Activated naive CD4-positive, alpha-beta T cell treated with anti-CD3 and anti-CD28 coated beads, Interleukin-2, amount 50 U/mL, for 72 hours (primary cell): ENCODE results near the gene TIMM17B. TPM values are rescaled to one million over a fixed set of nuclear protein-coding genes. Genes with fewer than 3 reads are reported as not detected.

Source experiments
- ATAC-seq, 2 donors: fragments of 150-1000 bp; cut with Tn5 transposase; 2 replicates each; pipeline ENCODE4 v1.10.0; 2021; ENCODE audit warnings: mild to moderate bottlenecking in 2 of 2, moderate library complexity in 2 of 2
- DNase-seq, 2 donors: peaks; one replicate each; pipeline ENCODE4 v3.0.0; 2021 to 2022; ENCODE audit warnings: low spot score in 2 of 2
- H3K27ac Mint-ChIP-seq, 2 donors: one replicate each; pipeline ENCODE4 v1.8.0; 2022; ENCODE audit warnings: mild to moderate bottlenecking in 2 of 2, mixed read lengths in 2 of 2
- H3K36me3 Mint-ChIP-seq, 2 donors: one replicate each; pipeline ENCODE4 v1.8.0; 2022; ENCODE audit warnings: mixed read lengths in 2 of 2
- H3K9me3 Mint-ChIP-seq, 2 donors: one replicate each; pipeline ENCODE4 v1.8.0; 2022; ENCODE audit warnings: mixed read lengths in 2 of 2
- total RNA-seq, 2 donors: library from RNA; stranded (reverse); gene quantifications; one replicate each; pipeline ENCODE4 v1.2.3, GENCODE V29; 2022

Gene TIMM17B
- total RNA-seq, 2 donors from 2014 or later, result 61.4 to 86.4 TPM

- peak overlapping the region; percentile 69 to 79 for H3K27ac Mint-ChIP-seq
- peaks cover 15 to 27% of the 10 kb centered on the region in 2 donors for H3K36me3 Mint-ChIP-seq
- peak in 1 of 2 donors; percentile 60 for ATAC-seq
- no peaks in the 10 kb centered on the region for H3K9me3 Mint-ChIP-seq
- DNase-seq, result no peak
Observed at GRCh38 chrX:48924270-48924669, 26.7 kb upstream of the TIMM17B start.

- H3K27ac Mint-ChIP-seq, result peak overlapping the region; percentile 69 to 79
- ATAC-seq, result no peak
- H3K36me3 Mint-ChIP-seq, result peaks cover 16 to 29% of the 10 kb centered on the region in 2 donors
- DNase-seq, result no peak
- no peaks in the 10 kb centered on the region for H3K9me3 Mint-ChIP-seq
Observed at GRCh38 chrX:48923771-48924170, 26.2 kb upstream of the TIMM17B start.

GRCh38 chrX:48920718-48921104 is 23.1 kb upstream of the TIMM17B start:
- Mint-ChIP-seq H3K36me3 (peaks cover 35 to 42% of the 10 kb centered on the region in 2 donors), H3K9me3 (no peaks in the 10 kb centered on the region), H3K27ac (peak overlapping the region; percentile 99)
- ATAC-seq (no peak), DNase-seq (no peak)

GRCh38 chrX:48919947-48920717 is 22.6 kb upstream of the TIMM17B start:
- DNase-seq (no peak), ATAC-seq (peak; percentile 27 to 39)
- Mint-ChIP-seq H3K27ac (peak overlapping the region; percentile 99), H3K36me3 (peaks cover 40 to 47% of the 10 kb centered on the region in 2 donors), H3K9me3 (no peaks in the 10 kb centered on the region)

DNA sequence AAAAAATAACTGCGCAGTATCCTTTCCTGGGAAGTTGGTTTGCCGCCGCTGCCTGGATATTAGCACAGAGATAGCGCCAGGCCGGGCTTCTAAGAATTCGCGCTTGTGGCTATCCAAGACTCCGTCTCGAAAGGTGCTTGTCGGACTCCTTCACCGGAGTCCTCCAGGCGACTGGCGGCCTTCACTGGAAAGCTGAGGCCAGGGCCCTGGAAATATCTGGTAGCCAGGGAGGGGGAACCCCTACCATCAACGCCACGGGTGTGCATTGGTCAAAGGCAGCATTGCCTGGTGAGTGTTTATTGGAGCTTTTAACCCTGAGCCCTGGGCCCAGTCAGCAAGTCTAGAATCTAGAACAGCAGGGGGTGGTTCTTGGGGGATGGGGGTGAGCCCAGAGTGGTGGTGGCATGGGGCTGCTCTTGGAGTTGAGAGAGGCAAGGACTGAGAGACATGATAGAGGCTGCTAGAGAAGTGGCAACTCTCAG is 21.8 kb upstream of the TIMM17B start:
- ATAC-seq, result peak; percentile 39 to 40
- peak in 1 of 2 donors; percentile 71 for DNase-seq
- peaks cover 48 to 54% of the 10 kb centered on the region in 2 donors for H3K36me3 Mint-ChIP-seq
- H3K27ac Mint-ChIP-seq, result peak overlapping the region; percentile 99
- H3K9me3 Mint-ChIP-seq, result no peaks in the 10 kb centered on the region

DNA sequence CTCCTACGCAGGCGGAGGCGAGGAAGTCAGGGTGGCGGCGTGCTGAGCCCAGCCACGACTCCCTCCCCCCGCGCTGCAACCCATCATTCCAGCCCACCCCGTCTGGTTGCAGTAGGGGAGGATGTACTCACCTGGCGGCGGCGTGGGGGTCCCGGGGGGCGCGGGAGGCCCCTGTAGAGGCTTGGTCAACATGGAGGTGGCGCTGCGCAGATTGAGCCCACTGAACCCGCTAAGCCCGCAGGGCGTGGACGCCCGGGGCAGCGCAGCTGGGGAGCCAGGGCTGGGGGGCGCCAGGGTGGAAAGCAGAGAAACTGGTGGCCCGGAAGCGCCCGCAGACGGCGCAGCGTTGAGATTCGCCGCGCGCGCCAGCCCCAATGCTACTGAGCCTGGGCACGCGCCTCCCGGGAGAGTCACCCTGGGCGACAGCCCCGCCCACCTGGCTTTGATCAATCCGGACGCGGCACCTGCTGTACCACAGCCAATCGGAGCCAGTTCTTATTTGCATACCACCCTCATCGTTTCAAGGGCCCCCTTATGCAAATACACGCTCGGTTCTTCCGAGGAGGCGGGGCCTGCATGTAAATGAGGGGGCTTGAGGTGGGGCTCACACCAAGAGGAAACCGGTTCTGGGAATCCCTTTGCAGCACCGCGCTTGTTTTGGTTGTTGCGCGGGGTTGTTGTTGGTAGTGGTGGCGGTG is 21.2 kb upstream of the TIMM17B start, which contains the start of gene PIM2:
TSS of gene PIM2 (minus strand) at position 382 of the 698 bp plus-strand sequence. CDS start at position 192, 190 bp downstream.
- H3K9me3 Mint-ChIP-seq, result no peaks in the 10 kb centered on the region
- ATAC-seq (peak; percentile 68 to 80), DNase-seq (peak; percentile 84 to 92)
- H3K27ac Mint-ChIP-seq, result peak within 1 kb of the TSS; percentile 99
- peaks cover 54 to 55% of the 10 kb centered on the region in 2 donors for H3K36me3 Mint-ChIP-seq

- ATAC-seq (no peak), DNase-seq (no peak)
- H3K36me3 Mint-ChIP-seq, result peaks cover 56 to 60% of the 10 kb centered on the region in 2 donors
- H3K9me3 Mint-ChIP-seq, result no peaks in the 10 kb centered on the region
- peak overlapping the region; percentile 99 for H3K27ac Mint-ChIP-seq
Observed at GRCh38 chrX:48918301-48918642, 20.7 kb upstream of the TIMM17B start.

GRCh38 chrX:48917139-48918001 is 19.8 kb upstream of the TIMM17B start:
- Mint-ChIP-seq H3K9me3 (no peaks in the 10 kb centered on the region), H3K27ac (peak overlapping the region; percentile 99), H3K36me3 (peaks cover 57 to 67% of the 10 kb centered on the region in 2 donors)
- DNase-seq (peak; percentile 82 to 91), ATAC-seq (peak; percentile 49 to 50)

DNA sequence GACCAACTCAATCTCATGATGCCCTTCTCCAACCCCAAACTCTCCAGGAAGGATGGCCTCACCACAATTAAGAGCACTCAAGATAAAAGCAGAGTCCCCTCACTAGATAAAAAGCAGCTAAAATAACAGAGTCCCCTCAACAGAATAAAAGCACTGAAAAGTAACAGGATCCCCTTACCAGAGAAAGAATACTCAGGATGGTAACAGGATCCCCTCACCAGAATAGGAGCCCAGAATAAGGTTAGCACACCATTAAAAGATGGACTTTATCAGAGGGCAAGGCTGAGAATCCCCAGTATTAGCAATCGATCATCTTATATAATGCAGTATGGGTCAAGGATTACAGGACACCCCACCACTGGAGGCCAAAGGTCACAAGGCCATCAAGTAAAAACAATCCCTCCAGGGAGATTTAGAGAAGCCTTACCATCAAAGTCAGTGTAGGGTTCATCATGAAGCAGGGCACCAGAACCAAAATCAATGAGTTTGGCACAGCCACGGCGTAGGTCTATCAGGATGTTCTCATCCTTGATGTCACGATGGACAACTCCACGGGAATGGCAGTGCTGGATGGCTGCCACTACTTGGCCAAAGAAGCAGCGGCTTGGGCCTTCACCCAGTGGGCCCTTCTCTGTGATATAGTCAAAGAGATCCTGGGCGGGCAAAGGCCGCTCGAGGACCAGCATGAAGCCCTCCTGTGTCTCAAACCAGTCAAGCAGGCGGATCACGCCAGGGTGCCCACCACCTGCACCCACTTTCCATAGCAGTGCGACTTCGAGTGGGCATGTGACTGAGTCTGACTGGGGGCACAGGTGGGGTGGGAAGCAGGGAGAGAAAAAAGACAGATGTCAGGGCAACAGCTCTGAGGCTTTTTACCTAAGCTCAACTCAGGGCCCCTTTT is 17.3 kb upstream of the TIMM17B start:
- no peak for ATAC-seq
- peak overlapping the region; percentile 94 to 97 for H3K27ac Mint-ChIP-seq
- H3K9me3 Mint-ChIP-seq, result no peaks in the 10 kb centered on the region
- H3K36me3 Mint-ChIP-seq, result peaks cover 63 to 73% of the 10 kb centered on the region in 2 donors
- DNase-seq, result no peak

DNA sequence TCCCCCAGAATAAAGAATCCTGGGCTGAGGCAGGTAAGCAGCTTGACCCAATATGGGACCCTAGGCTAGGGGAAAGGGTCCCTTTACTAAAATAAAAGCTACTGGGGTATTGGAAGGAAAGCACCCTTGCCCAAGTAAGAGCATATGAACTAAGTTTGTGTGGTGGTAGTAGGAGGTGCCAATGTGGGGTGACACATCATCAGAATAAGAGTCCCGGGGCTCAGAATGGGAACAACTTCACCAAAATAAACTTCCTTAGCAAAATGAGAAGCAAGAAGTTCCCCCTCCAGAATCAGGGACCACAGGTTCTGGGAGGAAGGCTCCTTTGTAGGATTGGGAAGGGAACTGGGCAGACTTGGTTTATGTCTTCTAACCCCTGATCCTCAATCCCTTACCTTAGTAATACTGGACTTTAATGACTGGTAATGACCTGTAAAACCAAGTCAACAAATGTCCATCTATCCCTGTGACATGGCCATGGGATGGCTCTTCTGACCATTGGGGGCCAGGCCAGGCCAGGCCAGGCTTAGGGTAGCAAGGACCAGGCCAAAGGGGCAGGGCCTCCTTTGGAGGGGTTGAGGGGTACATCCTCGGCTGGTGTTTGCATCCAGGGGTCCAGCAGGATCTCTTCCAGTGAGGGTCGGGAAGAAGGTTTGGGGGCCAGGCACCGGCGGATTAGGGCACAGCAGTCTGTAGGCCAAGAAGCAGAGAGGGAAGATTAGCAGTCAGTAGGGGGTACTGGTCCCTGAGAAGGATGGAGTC is 16.2 kb upstream of the TIMM17B start:
- H3K9me3 Mint-ChIP-seq, result no peaks in the 10 kb centered on the region

DNA sequence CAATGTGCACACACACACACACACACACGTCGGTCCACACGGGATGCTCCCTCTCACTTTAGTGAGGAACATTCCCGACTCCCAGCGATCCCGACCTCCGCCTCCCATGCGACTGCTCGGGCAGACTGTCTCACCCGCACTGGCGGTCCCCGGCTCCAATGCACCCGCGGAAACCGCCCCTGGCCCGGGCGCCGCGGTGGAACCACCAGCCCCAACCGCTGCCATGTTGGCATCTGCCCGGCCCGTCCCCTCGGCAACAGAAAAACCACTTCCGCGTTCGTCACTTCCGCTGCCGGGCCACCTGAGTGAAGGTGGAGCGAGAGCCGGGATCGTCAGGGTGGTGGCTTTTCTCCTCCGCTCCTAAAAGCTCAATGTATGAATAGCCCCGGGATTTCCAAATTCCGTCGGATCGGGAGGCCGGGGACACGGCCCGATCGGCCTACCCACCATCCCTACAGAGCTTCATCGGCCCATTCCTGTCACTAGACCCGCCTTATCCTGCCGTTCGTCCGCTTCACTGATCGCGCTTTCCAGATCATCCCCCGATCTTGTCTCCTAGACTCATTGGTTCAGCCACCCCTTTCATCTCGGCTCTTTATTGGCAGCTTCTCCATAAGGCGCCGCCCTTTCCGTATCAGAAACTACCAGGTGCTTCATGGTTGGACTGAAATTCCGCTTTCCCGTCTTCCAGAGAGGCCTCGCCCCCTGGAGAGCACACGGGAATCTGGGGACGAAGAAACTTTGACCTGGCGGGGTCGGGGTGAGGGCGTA is 14.0 kb upstream of the TIMM17B start, which contains the start of gene SLC35A2:
TSS of gene SLC35A2 (minus strand) at position 235 of the 771 bp plus-strand sequence. CDS start at position 225, 10 bp downstream.
- peak within 1 kb of the TSS; percentile 95 to 97 for H3K27ac Mint-ChIP-seq
- ATAC-seq (peak; percentile 75), DNase-seq (peak; percentile 82 to 86)
- no peaks in the 10 kb centered on the region for H3K9me3 Mint-ChIP-seq
- peaks cover 37 to 48% of the 10 kb centered on the region in 2 donors for H3K36me3 Mint-ChIP-seq

More for the DNA sequence above, 16.2 kb upstream of the TIMM17B start:
- H3K27ac Mint-ChIP-seq, result peak overlapping the region; percentile 94 to 97
- ATAC-seq, result no peak
- DNase-seq, result no peak
- H3K36me3 Mint-ChIP-seq, result peaks cover 56 to 65% of the 10 kb centered on the region in 2 donors

GRCh38 chrX:48910926-48911411 is 13.4 kb upstream of the TIMM17B start:
- H3K36me3 Mint-ChIP-seq, result peaks cover 37 to 48% of the 10 kb centered on the region in 2 donors
- ATAC-seq, result peak; percentile 4 to 5
- H3K9me3 Mint-ChIP-seq, result no peaks in the 10 kb centered on the region
- peak overlapping the region; percentile 95 to 97 for H3K27ac Mint-ChIP-seq
- DNase-seq, result no peak

- no peaks in the 10 kb centered on the region for H3K9me3 Mint-ChIP-seq
Observed at GRCh38 chrX:48909703-48910294, 12.2 kb upstream of the TIMM17B start.

DNA sequence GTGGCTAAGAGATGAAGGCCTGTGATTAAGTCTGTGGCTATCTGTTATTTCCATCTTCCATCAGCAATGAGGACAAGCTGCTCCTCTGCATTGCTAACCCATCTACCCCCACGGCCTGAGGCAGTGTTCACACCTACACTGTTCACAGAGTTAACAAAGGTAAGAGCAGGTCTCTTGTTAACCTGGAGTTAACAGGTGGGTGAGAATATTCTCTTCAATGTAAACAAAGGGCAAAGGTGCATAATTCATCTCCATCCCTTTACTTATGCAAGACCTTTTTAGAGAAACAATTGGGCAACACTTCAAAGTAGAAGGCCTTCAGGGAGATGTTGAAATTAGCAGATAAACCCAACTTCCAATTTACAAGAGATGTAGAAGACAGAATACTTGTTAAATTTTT is 11.0 kb upstream of the TIMM17B start:
- Mint-ChIP-seq H3K36me3 (peaks cover 16 to 27% of the 10 kb centered on the region in 2 donors), H3K27ac (peak overlapping the region; percentile 56 to 86)
- no peak for ATAC-seq

More at GRCh38 chrX:48909703-48910294, 12.2 kb upstream of the TIMM17B start:
- H3K27ac Mint-ChIP-seq, result peak overlapping the region in 1 of 2 donors; percentile 56
- DNase-seq, result no peak
- peaks cover 28 to 39% of the 10 kb centered on the region in 2 donors for H3K36me3 Mint-ChIP-seq
- ATAC-seq, result no peak

More for the DNA sequence above, 11.0 kb upstream of the TIMM17B start:
- H3K9me3 Mint-ChIP-seq, result no peaks in the 10 kb centered on the region
- no peak for DNase-seq
